PFSK-1 (cell line): ENCODE measurements around the gene NXPH1.

ENCODE experiments used
- FOXP2 ChIP-seq: optimal IDR thresholded peaks from 2 replicates; pipeline ENCODE3; 2011; ENCODE audit warnings: borderline replicate concordance, control low read depth, inconsistent platforms; ENCODE audit not compliant: insufficient read depth; ENCODE audit errors: extremely low read length, extremely low read depth
- POLR2AphosphoS5 ChIP-seq: IDR thresholded peaks from 2 replicates; pipeline ENCODE4 v1.6.1; 2012; ENCODE audit warnings: low read depth, mild to moderate bottlenecking, control low read depth, low read length, moderate library complexity
- REST ChIP-seq, 2 experiments: IDR thresholded peaks; 2 replicates each; pipeline versions ENCODE4 v1.6.1 to v1.8.0; 2011 to 2012; ENCODE audit warnings: low read depth in 2 of 2, low read length in 2 of 2, control low read depth in 1 of 2, inconsistent platforms in 1 of 2, mild to moderate bottlenecking in 1 of 2, moderate library complexity in 1 of 2; ENCODE audit not compliant: insufficient read depth in 1 of 2
- SIN3A ChIP-seq: IDR thresholded peaks from 2 replicates; pipeline ENCODE4 v1.6.1; 2012; ENCODE audit warnings: mild to moderate bottlenecking, low read length, moderate library complexity, borderline replicate concordance; ENCODE audit not compliant: insufficient read depth
- TAF1 ChIP-seq: IDR thresholded peaks from 2 replicates; pipeline ENCODE4 v1.6.1; 2012; ENCODE audit warnings: low read length, control low read depth, borderline replicate concordance; ENCODE audit not compliant: insufficient read depth

The NXPH1 gene

GRCh38 chr7:8437606-8438005, 4.2 kb downstream of the NXPH1 start:
- no peak for TF ChIP-seq REST (IDR thresholded peaks at IDR 0.05; ENCODE audit: insufficient read depth in 1 of 2, low read depth in 2 of 2, low read length in 2 of 2)
- no peak for TF ChIP-seq POLR2AphosphoS5
- no peak for TF ChIP-seq TAF1
- no peak for TF ChIP-seq SIN3A
- TF ChIP-seq FOXP2, result no peak

DNA sequence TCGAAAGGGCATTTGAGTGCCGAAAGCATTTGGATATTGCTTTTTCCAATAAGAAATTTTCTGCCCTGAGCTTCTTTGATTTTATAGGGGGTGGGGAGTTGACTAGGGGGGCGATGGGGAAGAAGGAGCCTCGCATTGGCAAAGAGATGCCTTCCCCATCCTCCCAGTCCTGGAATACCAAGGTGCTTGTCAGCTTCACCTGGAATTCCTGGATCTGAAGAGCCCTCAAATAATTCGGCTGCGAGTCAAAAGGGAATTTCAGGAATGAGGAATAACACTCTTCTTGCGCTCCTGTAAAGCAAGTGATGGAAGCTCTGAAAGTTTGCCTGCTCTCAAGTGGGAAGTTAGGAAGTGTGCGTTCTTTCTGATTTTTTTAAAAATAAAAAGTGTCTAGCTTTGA, 7.3 kb downstream of the NXPH1 start:
- no peak for TF ChIP-seq POLR2AphosphoS5
- no peak for TF ChIP-seq REST (IDR thresholded peaks at IDR 0.05; ENCODE audit: insufficient read depth in 1 of 2, low read depth in 2 of 2, low read length in 2 of 2)
- TF ChIP-seq SIN3A, result no peak
- no peak for TF ChIP-seq FOXP2
- no peak for TF ChIP-seq TAF1

GRCh38 chr7:8441106-8441965, 7.9 kb downstream of the NXPH1 start:
- TF ChIP-seq TAF1, result no peak
- no peak for TF ChIP-seq POLR2AphosphoS5

- TF ChIP-seq FOXP2 (no peak), POLR2AphosphoS5 (no peak), TAF1 (no peak), REST (IDR thresholded peaks at IDR 0.05; ENCODE audit: insufficient read depth in 1 of 2, low read depth in 2 of 2, low read length in 2 of 2) (no peak), SIN3A (no peak)
These were observed 8.8 kb downstream of the NXPH1 start for GRCh38 chr7:8442051-8442813.

DNA sequence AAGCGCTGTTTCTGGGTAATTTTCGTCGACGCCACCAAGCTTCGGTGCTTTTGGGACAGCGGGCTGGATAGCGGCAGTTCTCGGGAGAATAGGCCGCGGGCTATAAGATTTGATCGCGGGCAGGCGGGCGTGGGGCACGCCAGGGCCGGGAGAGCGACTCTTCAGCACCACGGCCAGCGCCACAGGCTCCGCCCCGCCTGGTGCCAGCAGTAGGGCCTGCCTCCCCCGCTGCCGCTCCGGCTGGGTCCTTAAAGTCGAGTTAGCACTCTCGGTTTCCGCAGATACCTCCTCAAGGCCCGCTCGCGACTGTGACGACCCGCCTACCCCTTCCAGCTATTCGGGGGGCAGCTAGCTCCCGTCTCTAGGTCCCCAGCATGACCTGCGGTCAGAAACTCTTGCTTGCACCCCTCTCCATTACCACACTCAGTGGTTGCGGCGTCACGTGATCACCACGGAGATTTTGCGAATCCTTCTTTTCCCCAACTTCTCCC, 9.4 kb downstream of the NXPH1 start:
- no peak for TF ChIP-seq FOXP2
- TF ChIP-seq POLR2AphosphoS5, result no peak
- no peak for TF ChIP-seq SIN3A
- no peak for TF ChIP-seq TAF1
- peak; percentile 94 to 95 for TF ChIP-seq REST (IDR thresholded peaks at IDR 0.05; ENCODE audit: insufficient read depth in 1 of 2, low read depth in 2 of 2, low read length in 2 of 2)
